ENCODE results near the gene SFSWAP.
"Not testable (repeated sequence)": the region's sequence is repeated elsewhere in the genome, so short reads cannot be mapped to it uniquely, and the experiment has no call there.

The SFSWAP gene

DNA sequence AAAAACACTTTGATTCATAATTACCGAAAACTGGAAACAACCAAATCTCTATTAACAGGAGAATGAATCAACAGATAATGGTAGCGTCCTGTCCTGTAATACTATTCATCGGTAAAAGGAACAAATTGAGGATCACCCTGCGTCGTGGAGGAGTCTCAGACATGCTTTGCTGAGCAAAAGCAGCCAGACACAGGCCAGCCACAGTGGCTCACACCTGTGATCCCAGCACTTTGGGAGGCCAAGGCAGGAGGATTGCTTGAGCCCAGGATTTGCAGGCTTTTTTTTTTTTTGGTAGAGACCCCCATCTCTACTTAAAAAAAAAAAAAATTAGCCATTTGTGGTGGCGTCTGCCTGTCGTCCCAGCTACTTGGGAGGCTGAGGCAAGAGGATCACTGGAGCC, 83.2 kb downstream of the SFSWAP start:
- DNase-seq, result no peak

DNA sequence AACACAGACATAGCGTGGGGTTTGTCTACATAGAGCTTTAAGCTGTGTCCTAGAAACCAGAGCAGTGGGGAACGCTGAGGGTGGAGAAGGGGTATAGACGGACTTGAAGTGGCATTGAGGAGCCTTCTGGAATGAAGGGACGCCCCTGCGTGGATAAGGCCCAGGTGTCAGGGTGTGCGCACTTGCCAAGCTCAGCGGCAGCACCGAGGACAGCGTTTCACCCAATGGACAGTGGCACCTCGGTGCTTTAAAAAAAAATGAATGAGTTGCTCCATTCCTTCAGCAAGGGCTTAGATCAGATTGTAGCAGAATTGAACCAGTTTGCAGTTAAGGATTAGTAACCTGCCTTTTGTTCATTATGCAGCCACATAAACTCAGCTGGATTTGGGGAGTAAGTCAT, 83.7 kb downstream of the SFSWAP start:
- DNase-seq, result no peak

DNA sequence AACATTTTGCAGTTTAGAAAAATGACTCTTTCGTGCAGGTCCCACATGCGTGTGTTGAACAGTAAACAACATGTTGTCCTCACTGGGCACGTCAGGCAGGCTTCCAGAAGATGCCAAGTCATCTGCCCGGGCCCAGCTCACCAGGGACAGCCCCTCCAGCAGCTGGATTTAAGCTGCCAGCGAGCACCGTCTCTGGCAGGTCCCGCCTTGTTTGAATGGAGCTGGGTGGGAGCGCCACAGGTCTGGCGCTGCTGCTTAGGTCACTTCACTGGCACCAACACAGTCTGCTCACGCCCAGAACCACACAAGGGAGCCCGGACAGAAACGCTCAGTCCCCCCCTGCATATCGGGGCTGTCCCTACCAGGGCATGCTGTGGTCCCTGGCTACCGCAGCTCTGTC, 84.2 kb downstream of the SFSWAP start:
- no peak for DNase-seq

DNA sequence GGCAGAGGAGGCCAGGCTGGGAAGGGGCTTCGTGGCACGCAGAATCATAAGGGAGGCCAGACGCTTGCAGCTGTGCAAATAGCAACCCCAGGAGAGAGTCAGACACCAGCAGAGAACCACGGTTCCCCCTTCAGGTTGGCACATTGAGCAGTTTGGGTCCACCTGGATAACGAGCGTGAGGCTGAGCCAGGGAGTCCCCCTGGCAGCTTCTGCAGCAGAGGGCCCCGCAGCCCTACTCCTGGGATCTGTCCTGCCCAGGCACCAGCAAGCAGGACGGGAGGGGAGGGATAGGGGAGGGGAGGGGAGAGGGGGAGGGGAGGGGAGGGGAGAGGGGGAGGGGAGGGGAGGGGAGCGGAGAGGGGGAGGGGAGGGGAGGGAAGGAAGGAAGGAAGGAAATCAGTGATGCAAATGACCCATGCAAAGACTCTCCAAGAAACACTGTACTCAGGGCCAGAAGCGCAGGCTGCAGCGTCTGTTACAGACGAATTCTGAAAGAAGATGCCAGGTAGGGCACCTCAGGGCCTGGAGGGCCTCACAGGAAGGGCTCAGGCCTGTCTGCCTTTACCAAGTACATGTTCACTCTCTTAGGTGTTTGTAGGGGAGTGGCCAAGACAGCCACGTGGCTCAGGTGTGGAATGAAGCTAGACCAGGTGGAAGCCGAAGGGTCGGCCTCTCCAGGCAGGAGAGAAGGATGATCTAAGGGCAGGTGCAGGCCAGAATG, 85.0 kb downstream of the SFSWAP start:
- no peak for DNase-seq

DNA sequence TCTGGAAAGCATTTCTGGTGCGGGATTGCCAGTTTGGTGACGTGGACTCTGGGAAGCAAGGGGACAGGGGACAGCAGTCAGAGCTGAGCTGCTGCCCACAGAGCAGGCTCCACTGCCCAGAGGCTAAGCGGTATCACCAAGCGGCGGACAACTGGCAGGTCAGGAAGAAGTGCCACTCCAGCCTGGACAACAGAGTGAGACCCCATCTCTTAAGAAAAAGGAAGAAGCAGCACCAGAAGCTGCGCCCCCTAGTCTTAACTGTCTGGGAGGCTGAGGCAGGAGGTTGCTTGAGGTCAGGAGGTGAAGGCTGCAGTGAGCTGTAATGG, 85.5 kb downstream of the SFSWAP start:
- DNase-seq, result no peak

DNA sequence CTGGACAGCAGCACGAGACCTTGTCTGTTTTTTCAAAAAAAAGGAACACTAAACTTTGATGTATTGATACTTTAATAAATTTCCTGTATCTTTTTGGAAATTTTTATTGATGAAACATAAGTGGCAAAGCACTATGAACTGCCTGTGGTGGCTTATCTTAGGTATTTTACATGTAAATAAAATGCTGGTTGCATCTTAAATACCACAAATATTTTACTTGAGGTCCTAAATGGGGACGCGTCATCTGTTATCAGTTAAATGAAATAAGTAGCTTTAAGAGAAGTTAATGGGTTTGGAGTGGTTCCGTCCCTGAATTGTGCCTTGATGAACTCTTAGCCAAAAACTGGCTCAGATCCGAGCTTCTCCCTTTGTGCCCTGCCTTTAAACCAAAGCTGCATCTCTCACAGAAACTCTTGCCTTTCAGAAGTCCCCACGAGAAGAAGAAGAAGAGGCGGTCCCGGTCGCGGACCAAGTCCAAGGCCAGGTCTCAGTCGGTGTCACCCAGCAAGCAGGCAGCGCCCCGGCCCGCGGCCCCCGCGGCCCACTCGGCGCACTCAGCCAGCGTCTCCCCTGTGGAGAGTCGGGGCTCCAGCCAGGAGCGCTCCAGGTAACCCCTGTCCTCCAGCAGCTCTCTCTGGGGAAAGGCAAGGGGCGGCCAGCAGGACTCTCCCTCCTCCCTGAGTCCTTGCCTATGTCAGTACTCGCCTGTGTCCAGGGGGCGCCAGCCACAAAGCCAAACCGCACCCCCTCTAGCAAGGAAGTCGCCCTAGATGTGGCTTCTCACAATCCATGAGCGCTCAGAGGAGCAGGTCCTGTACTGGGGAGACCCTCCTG, 86.1 kb downstream of the SFSWAP start:
- no peak for DNase-seq

DNA sequence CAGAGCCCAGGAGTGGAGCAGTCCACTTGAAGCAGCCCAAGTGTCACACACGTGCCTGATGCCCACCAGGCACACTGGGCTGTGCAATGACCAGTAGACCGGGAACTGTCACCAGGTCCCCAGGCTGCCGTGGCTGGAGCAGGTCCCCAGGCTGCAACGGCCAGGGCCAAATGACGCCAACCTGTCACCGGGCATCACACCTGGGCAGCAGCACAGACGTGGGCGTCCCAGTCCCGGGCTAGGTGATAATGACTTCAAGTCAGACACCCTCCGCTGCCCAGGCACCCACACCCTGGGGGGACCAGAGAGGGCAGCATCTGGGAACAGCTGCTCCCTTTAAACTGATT, 86.7 kb downstream of the SFSWAP start:
- no peak for DNase-seq

DNA sequence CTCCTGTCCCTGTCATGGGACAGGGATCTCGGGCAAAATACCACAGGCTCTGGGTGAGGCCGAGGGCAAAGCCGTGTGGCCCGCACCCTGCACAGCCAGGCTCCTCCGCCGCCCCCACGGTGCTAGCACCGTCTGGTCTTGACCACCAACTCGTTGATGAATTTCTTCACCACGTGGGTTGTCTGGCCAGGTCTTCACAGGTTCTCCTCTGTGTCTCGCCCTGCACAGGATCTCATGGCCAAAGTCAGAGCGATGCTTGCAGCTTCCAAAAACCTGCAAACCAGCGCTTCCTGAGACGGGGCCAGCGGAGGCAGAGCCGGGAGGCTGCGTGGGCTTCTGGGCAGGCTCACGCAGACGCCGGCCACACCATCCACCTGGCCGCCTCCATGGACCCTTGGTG, 88.3 kb downstream of the SFSWAP start:
- DNase-seq, result no peak

DNA sequence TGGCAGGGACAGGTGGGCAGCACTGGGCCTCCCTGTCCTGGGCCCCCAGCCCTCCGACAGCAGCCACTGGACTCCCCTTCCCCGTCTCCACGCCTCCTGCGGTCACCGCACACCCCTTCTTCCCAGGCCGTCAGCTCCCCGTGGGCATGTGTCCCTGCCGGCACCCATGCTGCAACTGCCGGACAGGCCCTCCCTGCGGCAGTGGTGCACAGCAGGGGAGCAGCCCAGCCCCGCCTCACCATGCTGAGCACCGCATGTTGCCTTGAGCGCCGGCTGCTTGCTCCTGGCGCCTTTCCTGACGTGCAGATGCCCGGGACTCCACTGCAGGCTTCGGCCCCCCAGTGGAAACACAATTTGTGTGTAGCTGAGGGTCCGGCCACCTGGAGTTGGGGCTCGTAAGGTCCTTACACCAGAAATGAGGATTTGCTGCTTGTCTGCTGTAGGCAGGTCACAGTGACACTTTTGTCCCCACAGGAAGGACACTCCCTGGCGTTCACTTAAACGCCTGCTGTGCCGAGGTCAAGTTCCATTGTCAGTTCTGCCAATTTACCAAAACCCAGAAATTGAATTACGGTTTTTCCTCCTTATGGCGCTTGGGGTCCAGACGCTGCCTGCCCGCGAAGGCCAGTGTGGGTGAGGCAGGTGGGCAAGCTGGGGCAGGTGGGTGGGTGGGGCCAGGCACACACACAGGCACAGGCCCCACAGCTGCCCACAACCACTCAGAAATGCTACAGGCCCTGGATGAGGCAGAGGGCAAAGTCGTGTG, 89.1 kb downstream of the SFSWAP start:
- no peak for DNase-seq

DNA sequence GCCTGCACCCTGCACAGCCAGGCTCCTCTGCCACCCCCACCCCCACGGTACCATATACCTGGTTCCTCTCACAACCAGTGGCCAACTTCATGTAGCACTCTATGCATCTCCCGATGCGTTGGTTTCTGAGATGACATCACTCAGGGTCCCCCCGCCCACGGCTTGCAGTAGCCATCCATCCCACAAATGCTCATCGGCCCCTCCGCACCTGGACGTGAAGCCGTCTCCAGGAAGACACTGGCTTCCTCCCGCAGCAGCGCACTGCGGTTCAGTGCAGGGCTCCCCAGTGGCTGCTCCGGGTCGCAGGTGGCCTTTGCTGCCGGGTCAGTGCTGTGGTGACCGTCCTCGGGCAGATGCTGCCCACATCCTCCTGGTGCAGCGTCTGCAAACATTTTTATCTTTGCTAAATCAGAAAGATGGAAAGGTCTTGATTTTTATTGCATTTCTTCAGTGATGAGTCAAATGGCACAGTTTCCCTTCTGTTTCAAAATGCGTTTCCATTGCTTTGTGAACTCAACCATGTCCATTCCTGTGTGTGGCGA, 89.8 kb downstream of the SFSWAP start:
- DNase-seq, result no peak

DNA sequence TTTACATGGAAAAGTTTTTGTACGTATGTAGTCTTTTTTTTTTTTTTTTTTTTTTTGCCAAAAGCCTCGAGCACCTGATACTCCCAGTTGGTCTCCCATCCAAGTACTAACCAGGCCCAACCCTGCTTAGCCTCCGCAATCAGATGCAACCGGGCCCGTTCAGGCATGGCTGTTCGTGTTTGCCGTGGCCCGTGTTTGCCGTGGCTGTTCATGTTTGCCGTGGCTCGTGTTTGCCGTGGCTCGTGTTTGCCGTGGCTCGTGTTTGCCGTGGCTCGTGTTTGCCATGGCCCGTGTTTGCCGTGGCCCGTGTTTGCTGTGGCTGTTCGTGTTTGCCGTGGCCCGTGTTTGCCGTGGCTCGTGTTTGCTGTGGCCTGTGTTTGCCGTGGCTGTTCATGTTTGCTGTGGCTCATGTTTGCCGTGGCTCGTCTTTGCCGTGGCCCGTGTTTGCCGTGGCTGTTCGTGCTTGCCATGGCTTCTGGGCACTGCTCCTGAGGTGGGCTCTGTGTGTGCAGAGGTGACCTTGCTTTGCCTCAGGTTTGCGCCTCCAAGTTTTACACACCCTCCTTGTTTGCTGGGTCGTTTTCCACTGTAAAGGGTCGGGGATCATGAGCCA, 90.5 kb downstream of the SFSWAP start:
- no peak for DNase-seq

DNA sequence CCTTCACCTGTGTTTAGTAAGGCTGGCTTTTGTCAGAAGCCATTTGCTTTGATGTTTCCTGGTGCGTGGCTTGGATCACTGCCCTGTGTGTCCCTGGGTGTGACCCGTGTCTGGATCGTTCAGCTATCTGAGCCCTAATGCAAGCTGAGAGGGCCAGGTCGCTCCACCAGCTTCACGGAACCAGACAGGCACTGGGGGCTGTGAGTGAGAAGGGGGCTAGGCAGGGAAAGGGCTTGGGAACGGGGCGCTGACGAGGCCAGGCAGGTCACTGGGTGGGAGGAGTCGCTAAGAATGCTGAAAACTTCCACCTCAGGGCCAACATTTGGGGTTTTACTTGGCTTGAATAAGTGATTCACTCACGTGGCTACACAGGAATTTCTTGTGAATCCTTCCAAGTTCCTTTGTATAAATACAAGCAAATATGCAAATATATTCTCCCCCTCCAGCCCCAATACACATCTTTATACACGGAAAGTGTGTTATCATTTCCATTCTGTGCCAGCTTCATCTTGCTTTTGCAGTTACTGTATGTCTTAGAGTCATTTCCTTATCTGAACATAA, 93.2 kb downstream of the SFSWAP start:
- peak in 1 of 2 donors; percentile 16 for DNase-seq

DNA sequence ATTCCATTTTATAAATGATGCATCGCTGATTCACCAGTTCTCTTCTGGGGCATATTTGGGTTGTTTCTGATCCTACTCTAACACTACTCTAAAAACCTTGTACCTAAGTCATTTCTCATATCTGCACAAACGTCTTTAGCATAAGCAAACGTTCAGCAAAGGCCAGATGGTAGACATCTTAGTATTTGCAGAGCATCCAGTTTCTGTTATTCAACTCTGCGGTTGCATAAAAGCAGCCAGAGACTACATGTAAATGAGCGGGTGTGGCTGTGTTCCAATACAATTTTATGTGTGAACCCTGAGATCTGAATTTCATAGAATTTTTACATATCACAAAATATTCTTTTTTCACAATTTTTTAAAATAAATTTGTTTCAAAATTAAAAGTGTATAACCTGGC, 94.5 kb downstream of the SFSWAP start:
- DNase-seq, result no peak

DNA sequence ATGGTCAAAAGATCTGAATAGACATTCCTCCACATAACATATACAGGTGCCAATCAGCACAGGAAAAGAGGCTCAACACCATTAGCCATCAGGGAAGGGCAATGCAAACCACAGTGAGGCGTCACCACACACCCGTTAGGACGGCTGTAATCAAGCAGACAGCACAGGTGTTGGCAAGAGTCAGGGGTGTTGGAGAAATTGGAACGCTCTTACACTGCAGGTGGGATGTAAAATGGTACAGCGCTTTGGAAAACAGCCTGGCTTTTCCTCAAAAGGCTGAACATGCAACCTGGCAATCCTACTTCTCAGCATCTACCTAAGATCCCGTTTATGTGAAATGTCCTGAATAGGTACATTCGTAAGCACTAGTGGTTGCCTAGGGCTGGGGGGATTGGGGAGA, 95.8 kb downstream of the SFSWAP start:
- DNase-seq, result no peak

DNA sequence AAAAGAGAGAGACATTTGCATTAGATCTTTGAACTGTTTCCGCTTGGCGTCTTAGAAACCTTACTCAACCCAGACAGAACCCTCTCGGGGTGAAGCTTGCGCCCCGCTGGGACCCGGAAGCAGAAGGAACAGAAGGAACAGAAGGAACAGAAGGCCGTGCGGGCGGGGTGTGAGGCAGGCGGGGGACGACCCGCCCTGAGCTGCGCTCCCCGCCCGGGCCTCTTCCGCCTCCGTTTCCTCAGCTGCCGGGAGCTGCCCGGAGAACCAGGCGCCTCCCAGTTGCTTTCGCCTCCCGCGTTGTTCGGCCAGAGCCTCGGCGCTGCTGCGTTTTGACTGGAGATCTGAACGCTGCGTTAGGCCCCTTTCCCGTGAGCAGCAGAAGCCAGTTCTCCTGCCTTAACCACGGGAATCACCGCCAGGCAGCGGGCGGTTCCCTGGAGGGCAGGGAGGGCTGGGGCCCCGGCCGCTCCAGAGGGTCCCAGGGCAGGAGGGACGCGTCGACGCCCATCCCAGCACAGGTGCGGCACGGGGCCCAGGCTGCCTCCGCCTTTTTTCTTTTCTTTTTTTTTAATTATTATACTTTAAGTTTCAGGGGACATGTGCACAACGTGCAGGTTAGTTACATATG, 98.0 kb downstream of the SFSWAP start:
- peak; percentile 68 for DNase-seq

DNA sequence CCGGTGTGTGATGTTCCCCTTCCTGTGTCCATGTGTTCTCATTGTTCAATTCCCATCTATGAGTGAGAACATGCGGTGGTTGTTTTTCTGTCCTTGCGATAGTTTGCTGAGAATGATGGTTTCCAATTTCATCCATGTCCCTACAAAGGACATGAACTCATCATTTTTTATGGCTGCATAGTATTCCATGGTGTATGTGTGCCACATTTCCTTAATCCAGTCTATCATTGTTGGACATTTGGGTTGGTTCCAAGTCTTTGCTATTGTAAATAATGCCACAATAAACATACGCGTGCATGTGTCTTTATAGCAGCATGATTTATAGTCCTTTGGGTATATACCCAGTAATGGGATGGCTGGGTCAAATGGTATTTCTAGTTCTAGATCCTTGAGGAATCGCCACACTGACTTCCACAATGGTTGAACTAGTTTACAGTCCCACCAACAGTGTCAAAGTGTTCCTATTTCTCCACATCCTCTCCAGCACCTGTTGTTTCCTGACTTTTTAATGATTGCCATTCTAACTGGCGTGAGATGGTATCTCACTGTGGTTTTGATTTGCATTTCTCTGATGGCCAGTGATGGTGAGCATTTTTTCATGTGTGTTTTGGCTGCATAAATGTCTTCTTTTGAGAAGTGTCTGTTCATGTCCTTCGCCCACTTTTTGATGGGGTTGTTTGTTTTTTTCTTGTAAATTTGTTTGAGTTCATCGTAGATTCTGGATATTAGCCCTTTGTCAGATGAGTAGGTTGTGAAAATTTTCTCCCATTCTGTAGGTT, 98.8 kb downstream of the SFSWAP start:
- DNase-seq, result not testable (repeated sequence)

DNA sequence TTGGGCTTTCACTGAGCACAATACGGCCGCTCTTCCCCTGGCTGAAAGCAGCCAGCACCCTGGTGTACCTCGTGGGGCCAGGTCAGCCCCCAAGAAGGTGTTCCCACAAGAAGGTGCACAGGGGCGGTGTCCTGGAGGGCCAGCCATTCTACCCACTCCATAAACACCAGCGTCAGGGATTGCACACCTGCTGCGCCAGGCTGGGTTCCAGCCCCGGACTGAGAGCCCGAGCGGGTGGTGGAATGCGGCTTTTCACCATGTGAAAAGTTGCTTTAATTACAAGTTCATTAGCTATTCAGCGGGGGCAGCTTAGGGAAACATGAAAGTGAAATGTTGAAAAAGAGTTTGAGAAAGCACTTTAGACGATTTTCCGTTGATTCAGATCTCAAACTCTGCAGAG, 99.8 kb downstream of the SFSWAP start:
- no peak for DNase-seq

DNA sequence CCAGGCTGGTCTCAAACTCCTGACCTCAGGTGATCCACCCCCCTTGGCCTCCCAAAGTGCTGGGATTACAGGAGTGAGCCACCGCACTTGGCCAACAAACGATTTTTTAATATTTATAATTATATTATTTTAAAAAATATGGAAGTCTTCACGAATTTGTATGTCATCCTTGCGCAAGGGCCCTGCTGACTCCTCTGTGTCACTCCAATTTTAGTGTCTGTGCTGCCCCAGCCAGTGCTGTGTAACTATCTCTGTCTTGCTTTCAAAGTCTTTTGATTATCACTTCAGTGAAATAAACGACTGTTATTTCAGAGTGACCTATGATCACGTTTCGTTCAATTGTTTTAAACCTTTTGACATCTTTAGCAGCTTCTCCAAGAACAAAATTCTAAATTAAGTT, 104.2 kb downstream of the SFSWAP start:
- DNase-seq, result peak; percentile 36 to 62

DNA sequence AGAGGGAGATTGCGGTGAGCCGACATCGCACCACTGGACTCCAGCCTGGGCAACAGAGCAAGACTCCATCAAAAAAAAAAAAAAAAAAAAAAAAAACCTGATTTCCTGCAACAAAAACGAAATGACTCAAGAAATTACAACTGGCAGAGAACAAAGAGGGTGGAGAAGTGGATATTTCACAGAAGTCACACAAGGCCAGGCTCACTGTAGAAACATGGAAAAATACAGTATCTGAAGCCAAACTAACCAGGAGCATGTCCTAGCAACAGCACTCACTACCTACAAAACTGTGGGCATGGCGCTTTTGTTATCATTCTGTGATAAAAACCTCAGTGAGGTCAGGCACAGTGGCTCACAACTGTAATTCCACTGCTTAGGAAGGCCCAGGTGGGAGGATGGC, 105.6 kb downstream of the SFSWAP start:
- no peak for DNase-seq

DNA sequence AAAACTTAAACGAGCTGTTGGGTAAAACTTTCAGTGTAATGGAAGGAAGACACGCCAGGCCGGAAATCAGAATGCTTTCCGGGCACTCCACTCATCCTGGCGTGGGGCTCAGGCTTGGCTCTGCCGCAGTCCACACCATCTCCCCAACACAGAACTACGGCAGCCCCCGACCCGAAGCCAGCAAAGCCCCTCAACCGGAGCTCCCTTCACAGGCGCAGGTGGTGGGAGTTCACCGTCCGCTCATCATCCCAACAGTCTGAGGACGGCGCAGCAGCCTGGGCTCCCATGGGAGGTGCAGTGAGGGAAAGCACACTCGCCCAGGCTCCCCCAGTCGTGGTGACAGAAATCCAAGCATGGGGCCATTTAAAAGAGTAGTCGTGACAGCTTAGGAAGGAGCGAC, 106.4 kb downstream of the SFSWAP start:
- DNase-seq, result no peak

DNA sequence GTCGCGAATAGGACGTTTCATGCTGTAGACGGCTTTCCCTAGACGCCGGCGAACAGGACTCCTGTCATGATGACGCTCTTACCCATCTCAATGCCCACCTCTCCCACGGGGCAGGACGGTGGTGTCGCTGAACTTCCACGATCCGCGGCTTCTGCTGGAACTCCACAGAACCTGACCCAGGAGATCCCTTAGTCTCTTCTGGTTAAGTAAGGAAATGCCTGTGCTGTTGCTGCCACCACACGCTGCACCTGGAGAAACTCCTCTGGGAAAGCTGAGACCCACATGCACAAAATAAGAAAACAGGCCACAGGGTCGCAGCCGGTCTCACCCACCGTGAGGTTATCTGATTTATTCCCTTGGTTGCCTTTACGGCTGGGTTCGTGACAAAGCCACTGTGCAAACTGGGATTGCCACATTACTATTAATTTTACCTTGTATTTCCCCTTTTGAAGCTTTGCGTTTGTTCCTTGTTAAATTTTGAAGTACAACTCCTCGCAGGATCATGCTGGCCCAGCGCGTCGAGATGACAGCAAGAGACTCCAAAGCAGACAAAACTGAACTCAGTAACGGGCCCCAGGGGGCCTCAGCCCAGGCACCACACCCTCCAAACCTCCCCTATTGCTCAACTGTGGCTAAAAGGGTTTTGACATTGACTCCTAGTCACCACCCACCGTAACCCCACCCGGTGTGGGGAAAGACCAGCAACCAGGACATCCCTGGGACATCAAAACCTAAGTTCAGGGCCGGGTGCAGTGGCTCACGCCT, 108.1 kb downstream of the SFSWAP start:
- DNase-seq, result peak; percentile 57 to 79

Measured in inflammatory macrophage (primary cell).